Measurements from ENCODE around the gene SKAP1. TPM values are rescaled to one million over a fixed set of nuclear protein-coding genes. Genes with fewer than 3 reads are reported as not detected.

The SKAP1 gene
- total RNA-seq, 4 donors from 2014 or later = 0.33 to 2.1 (median 1.0) TPM

GRCh38 chr17:48439110-48439850, 9.3 kb upstream of the SKAP1 start:
- intact Hi-C loops (cut with DNase I) = no loop called here
- WGBS, 2 donors = 87 to 96% methylated on average over 3 of the region's 3 CpGs
- no peak overlapping the region for H3K4me3 ChIP-seq (replicated peaks in 1 of 3)
- H3K27me3 ChIP-seq = no peaks in the 10 kb centered on the region
- no peaks in the 10 kb centered on the region for H3K9me3 ChIP-seq
- H3K27ac ChIP-seq = no peak overlapping the region
- no peak for DNase-seq
- no peaks in the 10 kb centered on the region for H3K4me1 ChIP-seq
- TF ChIP-seq, protein P1, sequence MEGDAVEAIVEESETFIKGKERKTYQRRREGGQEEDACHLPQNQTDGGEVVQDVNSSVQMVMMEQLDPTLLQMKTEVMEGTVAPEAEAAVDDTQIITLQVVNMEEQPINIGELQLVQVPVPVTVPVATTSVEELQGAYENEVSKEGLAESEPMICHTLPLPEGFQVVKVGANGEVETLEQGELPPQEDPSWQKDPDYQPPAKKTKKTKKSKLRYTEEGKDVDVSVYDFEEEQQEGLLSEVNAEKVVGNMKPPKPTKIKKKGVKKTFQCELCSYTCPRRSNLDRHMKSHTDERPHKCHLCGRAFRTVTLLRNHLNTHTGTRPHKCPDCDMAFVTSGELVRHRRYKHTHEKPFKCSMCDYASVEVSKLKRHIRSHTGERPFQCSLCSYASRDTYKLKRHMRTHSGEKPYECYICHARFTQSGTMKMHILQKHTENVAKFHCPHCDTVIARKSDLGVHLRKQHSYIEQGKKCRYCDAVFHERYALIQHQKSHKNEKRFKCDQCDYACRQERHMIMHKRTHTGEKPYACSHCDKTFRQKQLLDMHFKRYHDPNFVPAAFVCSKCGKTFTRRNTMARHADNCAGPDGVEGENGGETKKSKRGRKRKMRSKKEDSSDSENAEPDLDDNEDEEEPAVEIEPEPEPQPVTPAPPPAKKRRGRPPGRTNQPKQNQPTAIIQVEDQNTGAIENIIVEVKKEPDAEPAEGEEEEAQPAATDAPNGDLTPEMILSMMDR (IDR thresholded peaks at IDR 0.05) = no peak
- no peak for TF ChIP-seq POLR2A (IDR thresholded peaks at IDR 0.05)
- no peaks in the 10 kb centered on the region for H3K36me3 ChIP-seq

GRCh38 chr17:48438516-48439061, 8.6 kb upstream of the SKAP1 start:
- intact Hi-C loops (cut with DNase I) = no loop called here
- no peaks in the 10 kb centered on the region for H3K4me1 ChIP-seq
- H3K9me3 ChIP-seq = no peaks in the 10 kb centered on the region
- DNase-seq = no peak
- TF ChIP-seq, protein P1 (IDR thresholded peaks at IDR 0.05) = no peak
- no peak for TF ChIP-seq POLR2A (IDR thresholded peaks at IDR 0.05)
- H3K4me3 ChIP-seq (replicated peaks in 1 of 3) = no peak overlapping the region
- H3K27me3 ChIP-seq = no peaks in the 10 kb centered on the region
- H3K36me3 ChIP-seq = no peaks in the 10 kb centered on the region
- H3K27ac ChIP-seq = no peak overlapping the region
- WGBS, 2 donors = 58 to 66% methylated on average over 3 of the region's 3 CpGs

- no peaks in the 10 kb centered on the region for H3K36me3 ChIP-seq
- WGBS, 2 donors = 84 to 93% methylated on average over 6 of the region's 6 CpGs
- TF ChIP-seq, protein P1 (IDR thresholded peaks at IDR 0.05) = no peak
- TF ChIP-seq POLR2A (IDR thresholded peaks at IDR 0.05) = no peak
- H3K4me1 ChIP-seq = no peaks in the 10 kb centered on the region
- H3K27me3 ChIP-seq = no peaks in the 10 kb centered on the region
- H3K27ac ChIP-seq = no peak overlapping the region
- H3K9me3 ChIP-seq = no peaks in the 10 kb centered on the region
- intact Hi-C loops (cut with DNase I) = no loop called here
- DNase-seq = no peak
- no peak overlapping the region for H3K4me3 ChIP-seq (replicated peaks in 1 of 3)
Observed at GRCh38 chr17:48433896-48434295, 3.9 kb upstream of the SKAP1 start.

DNA sequence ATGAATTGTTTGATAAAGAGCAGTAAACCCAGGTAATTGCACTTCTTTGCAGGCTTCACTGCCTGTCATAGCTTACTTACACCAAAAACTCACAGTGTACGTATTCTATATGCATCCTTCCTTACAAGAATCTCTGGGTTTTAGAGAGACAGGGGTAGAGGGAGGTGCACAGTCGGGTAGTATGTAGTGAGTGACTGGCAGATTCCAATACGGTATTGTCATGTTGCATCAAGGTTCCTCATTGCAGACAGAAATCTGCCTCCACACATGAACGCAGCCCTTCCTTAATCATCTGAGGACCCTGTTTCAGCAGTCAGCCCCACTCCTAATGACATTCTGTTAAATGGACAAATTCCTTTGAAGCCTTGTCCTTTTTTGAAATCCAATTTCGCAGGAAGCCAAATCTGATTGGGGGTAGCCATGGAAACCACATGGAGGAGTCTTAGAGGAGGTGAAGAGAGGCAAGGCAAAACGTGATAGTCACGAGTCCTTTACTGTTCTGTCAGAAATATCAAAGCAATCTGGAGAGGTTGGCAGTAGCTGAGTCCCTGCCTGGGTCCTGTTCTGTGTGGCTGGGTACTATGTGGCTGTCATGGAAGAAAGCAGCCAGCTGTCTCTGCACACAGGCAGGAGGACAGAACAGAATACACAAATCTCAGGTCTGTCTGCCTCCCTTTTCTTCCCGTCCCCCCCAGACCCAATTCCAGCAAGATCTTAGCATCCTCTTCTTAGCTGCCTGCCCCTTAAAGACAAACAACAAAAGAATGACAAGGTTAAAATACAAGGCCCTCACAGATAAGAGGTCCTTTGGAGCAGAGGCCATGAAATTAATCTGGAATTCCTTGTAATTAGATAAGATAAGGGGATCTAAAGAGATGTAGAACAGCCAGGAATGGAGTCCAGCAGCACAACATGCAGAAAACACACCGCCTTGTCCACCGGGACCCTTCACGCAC, 3.1 kb upstream of the SKAP1 start:
- TF ChIP-seq, protein P1 (IDR thresholded peaks at IDR 0.05) = no peak
- no peak for TF ChIP-seq POLR2A (IDR thresholded peaks at IDR 0.05)
- 66 to 69% methylated on average over 11 of the region's 11 CpGs for WGBS, 2 donors
- H3K27me3 ChIP-seq = no peaks in the 10 kb centered on the region
- H3K9me3 ChIP-seq = no peaks in the 10 kb centered on the region
- H3K4me3 ChIP-seq (replicated peaks in 1 of 3) = no peak overlapping the region
- no peaks in the 10 kb centered on the region for H3K4me1 ChIP-seq
- intact Hi-C loops (cut with DNase I) = no loop called here
- DNase-seq = no peak
- H3K36me3 ChIP-seq = no peaks in the 10 kb centered on the region
- H3K27ac ChIP-seq = no peak overlapping the region

Measured in thyroid gland (tissue), 4 donors.